ENCODE measurements around the gene CALML4.

GRCh38 chr15:68209272-68209671 is 4.1 kb upstream of the CALML4 start:
- no peak for TF ChIP-seq POLR2AphosphoS5 (IDR thresholded peaks at IDR 0.05; ENCODE audit: borderline replicate concordance, low read depth, low read length)
- no peak for TF ChIP-seq EZH2 (IDR thresholded peaks at IDR 0.05)

Data from SK-N-MC (cell line).